KG1 (cell line): ENCODE results near the gene OR2V1.
A peak's percentile ranks its signal among the peaks of the same experiment; 100 is the strongest.
"Not testable (repeated sequence)": the region's sequence is repeated elsewhere in the genome, so short reads cannot be mapped to it uniquely, and the experiment has no call there.

Experiments
- DNase-seq: peaks from one replicate; lab custom pipeline; 2025; lab: John Stamatoyannopoulos, UW

The OR2V1 gene

GRCh38 chr5:181160152-181160754 is 29.3 kb upstream of the OR2V1 start:
- no peak for DNase-seq

DNA sequence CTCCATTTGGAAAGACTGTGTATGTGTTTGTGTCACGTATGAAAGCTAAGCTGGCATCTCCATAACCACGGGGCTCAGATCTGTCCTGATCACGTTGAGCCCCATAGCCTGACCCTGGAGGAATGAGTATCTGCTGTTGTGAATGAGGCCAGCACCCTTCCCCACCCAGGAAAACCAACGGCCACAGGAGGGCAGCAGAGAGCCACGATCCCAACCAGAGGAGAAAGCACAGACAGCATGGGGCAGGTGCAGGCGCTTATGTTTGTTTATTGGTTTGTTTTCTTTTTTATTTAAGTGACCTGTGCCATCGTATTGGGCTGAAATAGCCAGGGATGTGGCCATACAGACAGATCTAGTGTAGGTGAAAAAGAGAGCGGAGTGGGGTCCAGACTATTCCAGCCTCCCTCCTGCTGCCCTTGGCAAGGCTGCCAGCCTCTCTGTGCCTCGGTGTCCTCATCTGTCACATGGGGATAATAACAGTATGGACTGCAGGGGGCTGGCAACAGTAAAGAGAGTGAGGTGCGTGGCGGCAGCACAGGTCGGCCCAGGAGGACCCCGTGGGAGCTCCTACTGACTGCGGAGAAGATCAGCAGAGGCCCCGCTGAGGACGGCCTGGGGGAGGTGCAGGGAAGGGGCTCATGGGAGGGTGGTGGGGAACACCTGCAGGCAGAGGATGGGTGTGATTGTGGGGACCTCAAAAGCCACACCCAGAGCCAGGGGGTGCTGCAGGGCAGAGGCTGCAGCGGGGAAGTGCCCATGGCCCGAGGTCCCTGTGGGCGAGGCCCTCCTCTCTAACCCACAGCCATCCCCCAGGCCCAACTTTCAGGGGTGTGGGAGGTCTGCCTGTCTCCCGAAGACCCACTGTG is 28.6 kb upstream of the OR2V1 start:
- peak; percentile 51 for DNase-seq

DNA sequence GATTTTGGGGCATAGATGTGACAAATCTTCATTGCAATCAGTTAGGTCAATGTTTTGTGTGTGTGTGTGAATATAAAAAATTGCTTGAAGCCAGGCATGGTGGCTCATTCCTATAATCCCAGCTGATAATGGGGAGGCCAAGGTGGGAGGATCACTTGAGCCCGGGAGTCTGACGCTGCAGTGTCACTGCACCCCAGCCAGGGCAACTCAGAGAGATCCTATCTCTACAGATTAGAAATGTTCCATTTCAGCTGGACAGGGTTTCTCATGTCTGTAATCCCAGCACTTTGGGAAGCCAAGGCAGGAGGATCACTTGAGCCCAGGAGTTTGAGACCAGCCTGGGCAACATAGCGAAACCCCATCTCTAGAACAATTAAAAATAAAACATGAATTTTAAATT is 27.9 kb upstream of the OR2V1 start:
- no peak for DNase-seq

DNA sequence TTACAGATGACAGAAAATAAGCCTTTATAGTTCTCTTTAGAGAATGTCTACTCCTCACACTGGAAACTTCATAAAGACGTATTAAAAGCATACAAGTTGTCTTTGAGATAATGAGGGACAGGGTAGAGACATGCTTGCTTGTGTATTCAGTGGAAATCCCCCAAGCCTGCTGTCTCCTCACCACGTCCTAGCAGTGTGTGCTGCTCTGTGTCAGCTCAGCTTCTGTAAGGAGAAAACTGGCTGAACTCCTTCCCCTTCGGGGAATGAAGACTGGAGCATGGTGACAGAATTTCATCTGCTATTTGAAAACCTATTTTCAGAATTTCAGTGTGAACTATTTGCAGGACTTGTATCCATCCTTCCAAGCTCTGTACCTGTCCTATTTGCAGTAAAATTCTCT is 25.8 kb upstream of the OR2V1 start:
- DNase-seq = no peak

GRCh38 chr5:181153814-181154213 is 22.8 kb upstream of the OR2V1 start:
- no peak for DNase-seq

DNA sequence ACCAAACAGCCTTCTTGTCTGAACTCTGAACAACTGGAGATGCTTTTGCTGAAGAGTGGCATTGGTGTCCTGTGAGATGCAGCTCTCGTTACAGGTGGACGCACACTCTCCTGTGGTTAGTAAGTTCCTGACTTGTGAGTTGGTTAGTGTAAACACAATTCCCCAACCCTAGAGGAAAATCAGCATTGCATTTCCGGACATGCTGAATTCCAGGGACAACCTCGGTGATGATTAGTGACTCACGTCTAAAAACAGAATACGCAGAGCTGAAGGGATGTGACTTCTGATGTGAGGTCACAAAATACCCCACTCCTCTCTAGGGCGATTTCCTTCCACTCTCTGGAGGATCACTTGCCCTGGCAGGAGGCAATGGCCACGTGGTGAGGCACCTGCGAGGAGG is 21.4 kb upstream of the OR2V1 start:
- DNase-seq = no peak

GRCh38 chr5:181151146-181151545 is 20.2 kb upstream of the OR2V1 start:
- no peak for DNase-seq

DNA sequence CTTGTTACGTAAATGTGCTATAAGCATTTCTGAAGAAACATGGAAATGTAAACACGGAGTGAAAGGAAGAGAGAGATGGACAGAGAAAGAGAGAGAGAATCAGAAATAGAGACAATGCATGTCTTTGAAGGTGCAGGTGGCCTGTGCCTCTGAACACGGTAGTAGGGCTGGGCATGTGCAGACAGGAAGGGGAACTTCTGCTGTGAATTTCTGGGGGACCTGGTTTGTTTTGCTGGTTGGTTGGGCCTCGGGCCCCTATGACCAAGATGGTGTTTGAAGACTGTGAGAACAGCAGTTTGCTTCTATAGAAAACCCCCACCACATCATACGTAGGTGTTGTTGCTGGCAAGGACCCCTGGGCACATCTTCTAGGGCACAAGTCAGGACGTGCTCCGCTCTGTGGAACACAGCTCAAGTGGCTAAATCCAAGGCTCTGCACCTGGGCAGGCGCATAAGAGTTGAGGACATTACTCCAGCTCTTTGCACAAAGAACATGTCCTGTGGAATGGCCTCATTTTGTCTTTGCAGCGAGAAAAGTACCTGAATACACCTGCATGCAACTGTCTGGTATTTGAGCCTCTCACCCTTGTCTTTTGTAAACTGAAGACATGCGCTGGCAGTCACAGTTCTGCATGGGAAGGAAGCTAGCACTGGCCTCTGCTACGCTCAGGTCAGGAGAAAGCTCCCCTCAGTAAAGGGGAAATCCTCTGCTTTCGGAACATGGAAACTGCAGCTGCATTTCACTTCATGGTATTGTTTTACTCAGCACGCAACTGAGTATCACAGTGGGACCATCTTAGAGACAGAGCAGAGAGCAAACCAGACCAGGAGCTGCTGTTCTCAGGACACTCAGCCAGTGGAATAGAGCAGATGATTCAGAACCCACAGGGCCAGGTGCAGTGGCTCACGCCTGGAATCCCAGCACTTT is 19.1 kb upstream of the OR2V1 start:
- DNase-seq = no peak

DNA sequence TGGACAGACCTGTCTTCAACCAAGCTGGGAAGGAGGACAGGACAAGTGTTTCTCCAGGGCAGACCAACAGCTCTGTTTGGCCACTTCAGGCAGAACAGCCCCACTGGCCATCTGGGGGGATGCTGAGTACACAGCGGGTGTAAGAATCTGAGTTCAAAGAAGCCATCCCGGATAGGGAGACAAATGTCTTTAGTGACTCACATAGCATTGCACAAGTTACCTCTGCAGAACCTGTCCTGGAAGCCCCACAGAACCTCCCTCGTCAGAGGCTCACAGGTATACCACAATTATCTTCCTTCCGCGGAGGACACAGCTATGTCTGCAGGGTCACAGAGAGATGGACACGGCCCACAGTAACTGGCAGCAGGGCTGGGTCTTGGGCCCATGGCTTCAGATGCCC is 18.4 kb upstream of the OR2V1 start:
- no peak for DNase-seq

GRCh38 chr5:181146927-181147636 is 16.1 kb upstream of the OR2V1 start, which contains the start of gene OR2V2:
Gene OR2V2, plus strand, starts transcription at chr5:181147586. Its CDS starts 7,357 bp downstream, at chr5:181154943.
- DNase-seq = not testable (repeated sequence)

GRCh38 chr5:181145133-181145532 is 14.2 kb upstream of the OR2V1 start:
- DNase-seq = no peak

DNA sequence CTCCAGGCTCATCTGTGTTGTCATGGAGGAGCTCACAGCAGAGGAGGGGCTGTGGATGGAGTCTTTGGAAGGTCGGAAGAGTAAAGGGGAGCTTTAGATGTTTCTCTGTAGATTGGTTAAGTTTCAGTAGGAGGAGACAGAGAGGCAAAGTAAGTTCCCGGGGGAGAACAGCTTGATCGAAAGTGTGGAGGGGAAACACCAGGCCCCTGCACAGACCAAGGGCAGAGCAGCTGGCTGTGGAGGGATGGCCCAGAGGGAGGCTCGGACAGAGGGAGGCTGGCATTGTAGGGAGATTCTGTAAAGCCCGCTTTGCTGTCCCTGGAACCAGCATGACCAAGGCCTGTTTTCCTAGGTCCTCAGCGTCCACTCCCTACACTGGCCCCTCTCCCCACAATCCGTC is 11.1 kb upstream of the OR2V1 start:
- DNase-seq = no peak

DNA sequence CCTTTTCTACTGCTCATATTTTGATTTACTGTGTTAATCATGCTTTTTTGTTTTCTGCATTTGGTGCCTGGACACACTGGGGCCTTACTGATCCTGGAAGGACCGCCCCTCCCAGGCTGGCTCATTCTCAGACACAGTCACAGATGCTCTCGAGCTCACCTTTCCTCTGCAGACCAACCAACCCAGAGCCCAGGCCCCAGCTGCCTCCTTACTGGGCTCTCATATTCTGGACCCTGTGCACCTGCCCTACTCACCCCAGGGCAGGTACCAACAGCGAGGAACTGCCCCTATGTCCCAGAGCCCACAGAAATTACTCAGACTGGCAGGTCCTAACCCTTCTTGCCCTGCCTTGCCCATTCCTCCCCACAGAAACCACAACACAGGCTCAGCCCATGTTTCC is 9.8 kb upstream of the OR2V1 start:
- DNase-seq = no peak

GRCh38 chr5:181138258-181138657 is 7.3 kb upstream of the OR2V1 start:
- DNase-seq = no peak

- DNase-seq = no peak
Measured at GRCh38 chr5:181136361-181136955, 5.5 kb upstream of the OR2V1 start.

DNA sequence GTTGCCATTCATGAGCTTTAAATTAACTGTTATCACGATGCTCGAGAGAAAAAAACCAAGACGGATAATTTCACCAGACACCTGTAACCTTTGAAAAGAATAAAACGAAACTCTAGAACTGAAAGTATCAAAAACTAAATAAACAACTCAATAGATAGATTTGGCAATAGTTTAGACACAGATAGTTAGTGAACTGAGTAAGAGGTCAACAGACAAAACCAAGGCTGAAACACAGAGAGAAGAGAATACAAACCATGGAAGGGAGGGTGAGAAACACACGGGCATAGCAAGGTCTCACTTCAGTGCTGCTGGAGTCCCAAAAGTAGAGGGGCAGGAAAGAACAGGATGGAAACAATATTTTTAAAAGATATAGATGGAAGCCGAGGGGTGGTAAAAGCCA is 3.3 kb upstream of the OR2V1 start:
- no peak for DNase-seq

DNA sequence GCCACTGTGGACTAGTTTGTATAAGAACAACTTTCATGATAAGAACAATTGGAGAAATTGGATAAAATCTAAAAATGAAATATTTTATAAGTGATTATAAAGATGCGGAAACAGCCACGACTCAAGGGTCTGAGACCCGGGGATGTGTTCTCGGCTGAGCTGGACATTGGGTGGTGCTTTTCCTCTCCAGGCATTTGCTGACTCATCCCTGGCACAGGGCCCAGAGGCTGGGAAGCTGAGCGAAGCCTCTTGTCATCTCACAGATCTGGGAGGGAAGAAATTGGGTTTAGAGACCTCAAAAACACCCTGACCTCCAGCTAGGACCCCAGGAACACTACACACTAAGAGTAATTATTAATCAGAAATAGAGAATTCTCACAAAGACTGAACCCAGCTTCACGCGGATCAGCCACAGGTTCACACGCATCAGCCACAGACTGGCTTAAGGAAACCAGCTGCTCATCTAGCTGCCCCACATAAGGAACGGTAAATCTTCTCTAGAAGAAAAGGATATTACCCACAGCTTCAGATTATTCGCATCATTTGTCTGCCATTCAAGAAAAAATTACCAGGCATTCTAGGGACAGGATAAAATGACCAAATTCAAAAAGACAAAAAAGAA is 2.8 kb upstream of the OR2V1 start:
- DNase-seq = no peak

- DNase-seq = no peak
Measured at GRCh38 chr5:181133083-181133482, 2.1 kb upstream of the OR2V1 start.

DNA sequence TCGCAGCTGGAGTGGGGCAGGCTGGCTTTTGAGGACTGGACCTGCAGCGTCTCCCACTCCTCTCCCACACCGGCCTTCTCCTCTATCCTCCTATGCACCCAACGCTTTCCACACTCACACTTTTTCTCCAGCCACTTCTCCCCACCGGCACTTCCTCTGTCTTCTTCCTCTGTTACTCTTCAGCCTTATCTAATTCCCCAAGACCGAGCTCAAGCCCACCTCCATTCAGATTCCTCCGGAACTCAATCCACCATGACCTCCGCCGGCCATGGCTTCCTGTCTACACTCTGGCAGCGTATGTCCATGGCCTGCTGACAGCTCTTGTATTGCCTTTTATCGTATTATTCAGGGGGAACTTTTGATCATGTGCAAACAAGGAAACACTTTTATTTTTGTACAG is 545 bp upstream of the OR2V1 start:
- DNase-seq = no peak

DNA sequence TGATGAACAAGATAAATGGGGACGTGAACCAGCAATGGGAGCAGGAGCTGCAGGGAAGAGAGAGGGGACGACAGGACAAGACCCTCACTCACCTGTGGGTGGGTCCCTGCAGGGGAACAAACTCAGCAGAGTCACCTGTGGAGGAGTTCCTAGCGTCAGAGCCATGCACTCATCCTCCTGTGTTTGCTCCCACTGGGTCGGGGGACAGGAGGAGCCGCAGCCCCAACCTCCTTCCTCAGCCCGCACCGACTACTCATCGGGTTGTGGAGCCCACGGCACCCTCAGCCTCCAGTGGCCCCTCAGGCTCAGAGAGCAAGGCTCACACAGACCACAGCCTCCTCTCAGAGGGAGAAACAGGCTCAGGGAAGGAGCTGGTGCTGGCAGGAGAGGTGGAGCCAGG is 888 bp downstream of the OR2V1 start:
- DNase-seq = not testable (repeated sequence)

GRCh38 chr5:181129601-181130000 is 1.4 kb downstream of the OR2V1 start:
- no peak for DNase-seq
